ENCODE data around the gene NKAP. TPM values are rescaled to one million over a fixed set of nuclear protein-coding genes. Genes with fewer than 3 reads are reported as not detected.

NKAP gene
- total RNA-seq, 6 experiments from 2014 or later, result 5.7 to 7.5 (median 6.7) TPM

DNA sequence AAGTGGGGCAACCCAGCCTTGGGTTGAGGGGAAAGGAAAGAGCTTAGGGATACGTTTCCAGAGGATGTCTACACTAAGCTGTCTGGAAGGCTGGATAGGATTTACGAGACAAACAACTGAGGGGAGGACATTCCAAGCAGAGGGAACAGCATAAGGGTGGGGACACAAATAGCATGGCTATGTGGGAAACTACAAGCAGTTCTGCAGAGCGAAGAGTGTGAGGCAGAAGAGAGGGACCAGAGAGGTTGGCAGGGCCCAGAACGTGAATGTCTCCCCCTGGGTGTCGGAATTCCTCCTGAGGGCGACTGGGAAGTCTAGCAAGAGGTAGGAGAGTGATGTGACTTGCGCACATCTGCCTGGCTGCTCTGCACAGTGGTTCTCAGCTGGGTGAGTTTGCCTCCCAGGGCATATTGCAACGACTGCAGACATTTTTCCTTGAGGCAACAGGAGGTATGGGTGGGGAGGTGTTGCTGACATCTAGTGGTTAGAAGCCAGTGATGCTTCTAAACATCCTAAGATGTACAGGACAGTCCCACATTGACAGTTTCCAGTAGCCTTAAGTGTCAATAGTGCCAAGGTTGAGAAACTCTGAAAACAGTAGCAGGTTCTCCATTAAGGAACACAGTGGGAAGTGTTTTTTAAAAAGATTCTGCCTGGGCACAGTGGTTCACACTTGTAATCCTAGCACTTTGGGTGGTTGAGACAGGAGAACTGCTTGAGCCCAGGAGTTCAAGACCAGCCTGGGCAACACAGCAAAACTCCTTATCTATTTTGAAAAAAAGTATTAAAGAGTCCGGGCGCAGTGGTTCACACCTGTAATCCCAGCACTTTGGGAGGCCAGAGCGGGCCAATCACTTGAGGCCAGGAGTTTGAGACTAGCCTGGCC, 62.8 kb downstream of the NKAP start:
- Mint-ChIP-seq H3K36me3 (ENCODE audit: low read depth) (no peaks in the 10 kb centered on the region), H3K9me3 (no peaks in the 10 kb centered on the region), H3K4me3 (no peak overlapping the region), H3K27ac (no peak overlapping the region), H3K27me3 (ENCODE audit: insufficient read depth) (no peaks in the 10 kb centered on the region), H3K4me1 (ENCODE audit: low read depth) (peaks cover 8% of the 10 kb centered on the region)
- DNase-seq, result peak; percentile 52
- peak; percentile 77 for TF ChIP-seq CTCF (IDR thresholded peaks at IDR 0.05)

DNA sequence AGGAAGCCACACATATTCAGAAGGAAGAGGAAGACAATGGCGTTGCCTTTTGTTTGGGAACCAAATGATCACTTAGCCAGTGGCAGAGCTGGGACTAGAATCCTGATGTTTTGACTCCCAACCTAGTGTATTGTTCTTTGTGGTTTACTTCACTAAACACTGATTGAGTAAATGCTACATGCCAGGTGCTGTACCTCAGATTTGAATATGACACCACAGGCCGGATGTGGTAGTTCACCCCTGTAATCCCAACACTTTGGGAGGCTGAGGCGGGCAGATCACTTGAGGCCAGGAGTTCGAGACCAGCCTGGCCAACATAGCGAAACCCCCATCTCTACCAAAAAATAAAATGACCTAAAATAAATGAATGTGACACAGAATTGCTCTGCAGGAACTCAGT, 63.5 kb downstream of the NKAP start:
- Mint-ChIP-seq H3K36me3 (ENCODE audit: low read depth) (no peaks in the 10 kb centered on the region), H3K4me3 (no peak overlapping the region), H3K27me3 (ENCODE audit: insufficient read depth) (no peaks in the 10 kb centered on the region), H3K4me1 (ENCODE audit: low read depth) (peaks cover 8% of the 10 kb centered on the region), H3K27ac (no peak overlapping the region; the same call in 1 of the 2 replicates), H3K9me3 (no peaks in the 10 kb centered on the region)
- DNase-seq, result no peak
- no peak for TF ChIP-seq CTCF (IDR thresholded peaks at IDR 0.05)

GRCh38 chrX:119878740-119879139, 64.8 kb downstream of the NKAP start:
- Mint-ChIP-seq H3K4me3 (no peak overlapping the region), H3K27me3 (ENCODE audit: insufficient read depth) (no peaks in the 10 kb centered on the region), H3K36me3 (ENCODE audit: low read depth) (no peaks in the 10 kb centered on the region), H3K9me3 (no peaks in the 10 kb centered on the region), H3K27ac (no peak overlapping the region), H3K4me1 (ENCODE audit: low read depth) (peaks cover 8% of the 10 kb centered on the region)
- no peak for DNase-seq
- TF ChIP-seq CTCF (IDR thresholded peaks at IDR 0.05), result no peak

DNA sequence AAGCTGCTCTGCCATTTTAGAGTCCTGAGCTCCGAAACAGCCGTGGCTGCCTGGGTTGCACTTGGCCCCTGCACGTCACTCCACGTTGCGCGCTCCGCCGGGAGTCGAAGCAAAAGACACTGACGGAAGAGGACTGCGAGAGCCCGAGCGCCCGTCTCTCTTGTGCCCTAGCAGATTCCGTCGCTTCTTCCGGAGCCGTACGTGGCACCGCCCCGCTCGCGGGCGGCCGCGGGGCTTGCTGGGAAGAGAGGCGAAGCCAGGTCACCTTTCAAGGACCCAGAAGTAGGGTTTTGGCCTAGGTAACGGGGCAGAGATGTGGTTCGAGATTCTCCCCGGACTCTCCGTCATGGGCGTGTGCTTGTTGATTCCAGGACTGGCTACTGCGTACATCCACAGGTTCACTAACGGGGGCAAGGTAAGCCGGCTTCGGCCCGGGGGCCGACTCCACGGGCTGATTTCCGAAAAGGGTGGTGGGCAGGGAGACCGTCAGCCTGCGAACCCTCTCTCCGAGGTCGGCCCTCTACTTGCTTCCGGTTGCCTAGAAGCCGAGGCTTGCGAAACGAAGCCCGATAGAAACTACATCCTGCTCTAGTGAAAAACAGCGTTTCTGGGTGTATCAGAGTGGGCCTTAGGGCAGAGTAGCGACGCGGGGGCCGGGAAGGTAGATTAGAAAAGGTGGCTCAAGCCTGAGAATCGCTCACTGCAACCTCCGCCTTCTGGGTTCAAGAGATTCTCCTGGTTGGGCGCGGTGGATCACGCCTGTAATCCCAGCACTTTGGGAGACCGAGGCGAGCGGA, 71.8 kb downstream of the NKAP start, which contains the start of the genes NDUFA1 and RNF113A:
Gene NDUFA1 (plus strand): TSS at position 234 of the 797 bp plus-strand sequence. CDS start 80 bp downstream, at position 314.
Gene RNF113A (minus strand): TSS at position 135 of the 797 bp plus-strand sequence. CDS start 120 bp downstream, at position 15.
- peak; percentile 80 for DNase-seq
- peaks cover 16% of the 10 kb centered on the region for H3K4me1 Mint-ChIP-seq (ENCODE audit: low read depth)
- TF ChIP-seq CTCF (IDR thresholded peaks at IDR 0.05), result no peak
- no peaks in the 10 kb centered on the region for H3K9me3 Mint-ChIP-seq
- H3K27me3 Mint-ChIP-seq (ENCODE audit: insufficient read depth), result peaks cover 1% of the 10 kb centered on the region; the same call in 1 of the 2 replicates
- peak within 1 kb of the TSS; percentile 97 for H3K4me3 Mint-ChIP-seq
- H3K36me3 Mint-ChIP-seq (ENCODE audit: low read depth), result peaks cover 5% of the 10 kb centered on the region; the same call in 1 of the 2 replicates
- peak within 1 kb of the TSS; percentile 93 for H3K27ac Mint-ChIP-seq

DNA sequence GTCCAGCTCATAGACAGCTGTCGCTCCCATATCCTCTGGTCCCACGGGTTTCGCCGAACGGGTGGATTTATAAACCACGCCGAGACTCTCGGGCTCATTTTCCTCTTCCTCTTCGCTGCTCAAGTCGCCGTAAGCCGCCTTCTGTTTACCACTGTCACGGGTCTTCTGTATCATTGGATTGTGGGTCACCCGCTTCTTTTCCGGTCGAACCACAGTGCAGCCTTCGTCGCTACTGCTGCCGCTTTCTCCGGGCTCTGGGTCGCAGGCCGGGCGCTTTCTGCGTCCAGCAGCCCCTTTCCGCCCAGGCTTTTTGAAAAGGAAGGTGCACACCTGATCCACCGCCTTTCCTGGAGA, 72.3 kb downstream of the NKAP start:
- Mint-ChIP-seq H3K27ac (peak overlapping the region; percentile 93), H3K4me1 (ENCODE audit: low read depth) (peaks cover 16% of the 10 kb centered on the region), H3K9me3 (no peaks in the 10 kb centered on the region), H3K4me3 (peak overlapping the region; percentile 97), H3K36me3 (ENCODE audit: low read depth) (peaks cover 5% of the 10 kb centered on the region; the same call in 1 of the 2 replicates), H3K27me3 (ENCODE audit: insufficient read depth) (peaks cover 1% of the 10 kb centered on the region; the same call in 1 of the 2 replicates)
- TF ChIP-seq CTCF (IDR thresholded peaks at IDR 0.05), result no peak
- DNase-seq, result no peak

Other genes with a start within 250 kb of the NKAP start
- gene SOWAHD, start 185.2 kb downstream of the NKAP start, total RNA-seq (2021; fragmentation: NEBNext Ultra II Directional; extraction: Animal tissue kit (Norgen Biotek cat#: 25700)), result under 1 TPM in 5 of 6 experiments, not detected in 1; 0.12 to 0.29 (median 0.24) TPM
- gene RPL39, start 152.1 kb downstream of the NKAP start, total RNA-seq (2021; fragmentation: NEBNext Ultra II Directional; extraction: Animal tissue kit (Norgen Biotek cat#: 25700)), result 1,000 to 10,000 TPM; 1,260 to 1,533 (median 1,345) TPM
- gene UPF3B, start 90.8 kb downstream of the NKAP start, total RNA-seq (2021; fragmentation: NEBNext Ultra II Directional; extraction: Animal tissue kit (Norgen Biotek cat#: 25700)), result 1 to 10 TPM; 5.1 to 7.2 (median 6.5) TPM
- 10 to 100 TPM; 12.2 to 17.0 (median 14.9) TPM for gene RNF113A, start 72.0 kb downstream of the NKAP start, total RNA-seq (2021; fragmentation: NEBNext Ultra II Directional; extraction: Animal tissue kit (Norgen Biotek cat#: 25700))
- 100 to 1,000 TPM in 2 of 6 experiments, 10 to 100 TPM in 4; 70.0 to 114 (median 97.1) TPM for gene NDUFA1, start 71.9 kb downstream of the NKAP start, total RNA-seq (2021; fragmentation: NEBNext Ultra II Directional; extraction: Animal tissue kit (Norgen Biotek cat#: 25700))
- not detected for gene AKAP14, start 47.9 kb downstream of the NKAP start, total RNA-seq (2021; fragmentation: NEBNext Ultra II Directional; extraction: Animal tissue kit (Norgen Biotek cat#: 25700))
- not detected for gene RHOXF2B, start 133.9 kb upstream of the NKAP start, total RNA-seq (2021; fragmentation: NEBNext Ultra II Directional; extraction: Animal tissue kit (Norgen Biotek cat#: 25700))
- not detected for gene RHOXF1, start 172.2 kb upstream of the NKAP start, total RNA-seq (2021; fragmentation: NEBNext Ultra II Directional; extraction: Animal tissue kit (Norgen Biotek cat#: 25700))
- not detected for gene RHOXF2, start 214.9 kb upstream of the NKAP start, total RNA-seq (2021; fragmentation: NEBNext Ultra II Directional; extraction: Animal tissue kit (Norgen Biotek cat#: 25700))

Measured in HFFc6 (cell line).